Stimulated activated CD4-positive, alpha-beta T cell treated with anti-CD3 and anti-CD28 coated beads, Interleukin-1b, Interleukin-23, amount 100 ng/mL, for 1 hour (primary cell): ENCODE measurements around the gene PC.
"Not testable (repeated sequence)": the region's sequence is repeated elsewhere in the genome, so short reads cannot be mapped to it uniquely, and the experiment has no call there.

Experiments used
- DNase-seq, 2 donors: peaks; one replicate each; pipeline ENCODE4 v3.0.0-alpha.2; 2020; ENCODE audit warnings: low read depth in 2 of 2

Gene PC

GRCh38 chr11:66843776-66844495 is 114.2 kb downstream of the PC start:
- no peak for DNase-seq

GRCh38 chr11:66842896-66843775 is 115.0 kb downstream of the PC start, which contains the start of gene RCE1:
Gene RCE1, plus strand, starts transcription at chr11:66843441. Its CDS starts 15 bp downstream, at chr11:66843456.
- DNase-seq, result peak; percentile 72 to 76

DNA sequence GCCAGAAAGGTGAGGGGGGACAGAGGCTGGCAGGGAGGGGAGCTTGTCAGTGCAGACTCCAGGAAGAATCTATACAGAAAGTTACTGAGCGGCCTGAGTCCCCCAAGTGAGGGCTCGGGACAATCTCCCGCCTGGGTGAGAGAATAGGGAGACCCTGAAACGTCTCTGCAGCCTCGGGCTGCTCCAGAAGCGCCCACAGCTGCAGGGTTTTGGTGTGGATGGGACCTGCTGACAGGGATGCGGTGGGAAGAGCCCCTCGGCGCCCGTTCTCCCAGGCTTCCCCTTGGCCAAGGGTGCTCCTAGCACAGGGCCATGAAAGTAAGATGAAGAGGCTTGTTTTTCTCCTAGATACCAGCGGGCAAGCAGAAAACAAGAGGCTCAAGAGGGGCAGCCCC is 115.7 kb downstream of the PC start:
- no peak for DNase-seq

DNA sequence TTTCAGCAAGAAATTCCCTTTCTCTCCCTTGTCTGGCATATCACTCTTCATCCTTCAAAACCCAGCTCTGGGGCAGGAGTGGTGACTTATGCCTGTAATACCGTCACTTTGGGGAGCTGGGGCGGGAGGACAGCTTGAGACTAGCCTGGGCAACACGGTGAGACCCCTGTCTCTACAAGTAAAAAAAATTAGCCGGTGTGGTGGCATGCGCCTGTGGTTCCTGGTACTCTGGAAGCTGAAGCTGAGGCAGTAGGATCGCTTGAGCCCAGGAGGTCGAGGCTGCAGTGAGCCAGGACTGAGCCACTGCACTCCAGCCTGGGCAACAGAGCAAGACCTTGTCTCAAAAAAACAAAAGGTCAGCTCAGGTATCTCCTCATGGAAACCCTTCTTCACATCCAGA is 116.3 kb downstream of the PC start:
- DNase-seq, result no peak

DNA sequence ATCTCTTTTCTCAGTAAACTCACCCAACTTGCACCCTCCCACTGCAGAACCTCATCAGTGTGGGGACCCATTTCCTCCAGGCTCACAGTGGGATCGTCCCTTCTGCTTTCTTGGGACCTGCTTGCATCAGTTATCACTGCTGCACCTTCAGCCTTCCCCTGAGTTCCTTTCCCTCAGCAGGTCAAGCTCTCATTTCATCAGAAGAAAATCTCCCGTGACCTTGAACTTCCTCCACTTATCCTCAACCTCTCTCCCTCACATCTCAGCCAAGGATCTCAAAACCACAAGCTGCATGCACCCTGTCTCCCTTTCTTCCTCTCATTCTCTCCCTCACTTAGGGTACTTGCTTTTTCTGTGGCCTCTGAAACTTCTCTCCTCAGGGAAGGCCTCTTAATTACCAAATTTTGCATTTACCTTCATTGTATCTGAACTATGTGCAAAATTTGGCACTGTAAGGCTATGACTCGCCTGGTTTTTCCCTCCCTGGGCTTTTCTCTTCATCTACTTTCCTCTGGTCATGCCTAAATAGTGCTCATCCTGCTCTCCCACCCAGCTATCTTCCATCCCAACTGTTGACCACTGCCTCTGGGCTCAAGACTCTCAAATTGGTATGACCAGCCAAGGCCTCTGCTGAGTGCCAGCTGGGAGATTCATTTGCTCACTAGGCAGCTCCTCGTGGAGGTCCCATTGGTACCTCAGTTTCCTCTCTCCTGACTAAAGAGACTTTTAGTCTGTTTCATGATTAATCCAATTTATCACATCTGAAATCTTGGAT is 117.7 kb downstream of the PC start:
- no peak for DNase-seq

GRCh38 chr11:66835768-66836405 is 122.3 kb downstream of the PC start:
- DNase-seq, result no peak

GRCh38 chr11:66834943-66835342 is 123.2 kb downstream of the PC start:
- no peak for DNase-seq

- no peak for DNase-seq
Observed at GRCh38 chr11:66834539-66834845, 123.7 kb downstream of the PC start.

- not testable (repeated sequence) for DNase-seq
Observed at GRCh38 chr11:66824573-66824972, 133.6 kb downstream of the PC start.

GRCh38 chr11:66823700-66824099 is 134.5 kb downstream of the PC start:
- DNase-seq, result no peak

- DNase-seq, result no peak
Observed at GRCh38 chr11:66820901-66821300, 137.3 kb downstream of the PC start.

GRCh38 chr11:66820381-66820780 is 137.8 kb downstream of the PC start:
- DNase-seq, result no peak

DNA sequence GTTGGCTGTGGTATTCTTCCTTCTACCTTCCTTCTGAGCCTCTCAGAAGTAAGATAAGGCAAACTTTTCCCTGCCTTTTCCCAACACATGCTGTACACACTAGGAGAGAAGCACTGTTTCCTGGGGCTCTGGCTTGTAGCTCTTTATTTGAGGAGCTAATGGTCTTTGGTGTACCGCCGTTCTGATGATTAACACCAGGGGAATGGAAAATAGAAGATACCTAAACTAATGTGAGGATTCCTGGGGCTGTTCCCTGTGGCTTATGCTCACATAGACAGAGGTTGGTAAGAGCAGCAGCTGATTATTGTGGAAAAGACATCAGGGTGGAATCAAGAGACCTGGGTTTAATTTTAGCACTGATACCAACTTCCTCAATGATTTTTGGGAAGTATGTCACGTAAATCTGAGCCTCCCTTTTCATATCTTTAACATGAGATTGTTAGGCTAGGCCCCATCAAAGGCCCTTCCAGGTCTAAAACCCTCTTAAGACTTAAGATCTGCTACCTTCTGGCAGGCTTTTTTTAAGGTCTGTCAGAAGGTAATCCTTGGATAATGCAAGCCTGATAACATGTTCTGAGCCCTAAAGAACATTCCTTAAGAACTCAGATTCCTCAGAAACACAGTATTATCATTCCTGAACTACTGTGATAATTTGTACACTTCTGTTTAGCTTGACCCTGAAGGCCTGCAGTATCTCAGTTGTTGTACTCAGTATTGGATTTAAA is 139.8 kb downstream of the PC start:
- DNase-seq, result no peak

GRCh38 chr11:66815646-66816045 is 142.5 kb downstream of the PC start:
- DNase-seq, result no peak

DNA sequence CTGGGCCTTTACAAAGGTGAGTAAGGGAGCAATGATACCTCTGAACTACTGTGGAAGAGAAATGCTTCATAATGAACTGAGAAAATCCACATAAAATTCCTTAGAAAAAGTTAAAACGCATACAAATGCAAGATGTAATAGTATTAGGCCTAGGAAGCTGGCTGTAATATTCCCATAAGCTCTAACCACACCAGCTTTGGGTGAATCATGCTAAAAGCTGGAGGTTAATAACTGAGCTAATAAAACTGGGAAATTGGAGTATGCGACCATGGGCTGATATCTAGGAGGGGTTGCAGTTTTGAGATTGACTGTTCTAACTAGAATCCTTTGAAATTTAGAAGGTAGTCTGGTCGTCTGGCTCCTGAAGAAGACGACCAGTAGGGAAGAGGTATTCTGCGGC is 143.5 kb downstream of the PC start:
- no peak for DNase-seq

- no peak for DNase-seq
Observed at GRCh38 chr11:66810576-66811185, 147.5 kb downstream of the PC start.

- no peak for DNase-seq
Observed at GRCh38 chr11:66809592-66809991, 148.6 kb downstream of the PC start.

- no peak for DNase-seq
Observed at GRCh38 chr11:66800720-66801428, 157.3 kb downstream of the PC start.

- DNase-seq, result not testable (repeated sequence)
Observed at GRCh38 chr11:66799815-66800214, 158.4 kb downstream of the PC start.
